HAP-1 (cell line): ENCODE data around the gene NUDT3.
A peak's percentile ranks its signal among the peaks of the same experiment; 100 is the strongest.
"Not testable (repeated sequence)": the region's sequence is repeated elsewhere in the genome, so short reads cannot be mapped to it uniquely, and the experiment has no call there.

Experiments used
- DNase-seq, 2 experiments: peaks; one replicate each; pipeline ENCODE4 v3.0.0-alpha.2; 2016 to 2020; ENCODE audit warnings: low spot score in 2 of 2
- H3K27me3 ChIP-seq: fragments of 250-450 bp; sonication (Bioruptor Pico); 2 replicates; pipeline ENCODE4 v1.5.1; 2020; ENCODE audit warnings: low read depth, mild to moderate bottlenecking, moderate library complexity
- H3K36me3 ChIP-seq: fragments of 250-450 bp; sonication (Bioruptor Pico); replicated peaks from 2 replicates; pipeline ENCODE4 v1.5.1; 2020; ENCODE audit warnings: mild to moderate bottlenecking
- H3K4me1 ChIP-seq: fragments of 250-450 bp; sonication (Bioruptor Pico); 2 replicates; pipeline ENCODE4 v1.5.1; 2020; ENCODE audit warnings: mild to moderate bottlenecking
- H3K4me3 ChIP-seq: fragments of 250-450 bp; sonication (Bioruptor Pico); 2 replicates; pipeline ENCODE4 v1.5.1; 2020; ENCODE audit warnings: mild to moderate bottlenecking, moderate library complexity
- H3K9me3 ChIP-seq: fragments of 250-450 bp; sonication (Bioruptor Pico); 2 replicates; pipeline ENCODE4 v1.5.1; 2020; ENCODE audit warnings: mild to moderate bottlenecking, moderate library complexity
- in situ Hi-C: fragments of 300-500 bp; cut with MboI; formaldehyde crosslinking; loops from 3 replicates; pipeline ENCODE4 v1.14.3; 2020; ENCODE audit warnings: low sequenced_read_pairs, inconsistent platforms, mixed read lengths

The NUDT3 gene

DNA sequence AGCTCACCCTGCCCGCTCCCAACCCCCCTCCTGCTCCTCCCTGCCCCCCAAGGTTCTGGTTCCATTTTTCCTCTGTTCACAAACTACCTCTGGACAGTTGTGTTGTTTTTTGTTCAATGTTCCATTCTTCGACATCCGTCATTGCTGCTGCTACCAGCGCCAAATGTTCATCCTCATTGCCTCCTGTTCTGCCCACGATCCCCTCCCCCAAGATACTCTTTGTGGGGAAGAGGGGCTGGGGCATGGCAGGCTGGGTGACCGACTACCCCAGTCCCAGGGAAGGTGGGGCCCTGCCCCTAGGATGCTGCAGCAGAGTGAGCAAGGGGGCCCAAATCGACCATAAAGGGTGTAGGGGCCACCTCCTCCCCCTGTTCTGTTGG, 146.7 kb downstream of the NUDT3 start:
- not testable (repeated sequence) for H3K9me3 ChIP-seq, H3K27me3 ChIP-seq, DNase-seq, H3K4me3 ChIP-seq
- H3K36me3 ChIP-seq: peaks cover 45% of the 10 kb centered on the region
- H3K4me1 ChIP-seq: peaks cover 15% of the 10 kb centered on the region
- in situ Hi-C loops: loop anchor here (5.0 to 10.0 kb wide), 2 partner anchors 172 to 359 kb away; no protein-coding TSS in a partner anchor

GRCh38 chr6:34245032-34245760, 147.3 kb downstream of the NUDT3 start:
- H3K4me3 ChIP-seq, H3K9me3 ChIP-seq, DNase-seq, H3K27me3 ChIP-seq: not testable (repeated sequence)
- Histone ChIP-seq H3K4me1 (peaks cover 15% of the 10 kb centered on the region), H3K36me3 (peaks cover 51% of the 10 kb centered on the region)
- in situ Hi-C loops: loop anchor here (5.0 to 10.0 kb wide), 2 partner anchors 172 to 360 kb away; no protein-coding TSS in a partner anchor

GRCh38 chr6:34243901-34244884, 148.3 kb downstream of the NUDT3 start:
- in situ Hi-C loops: loop anchor here (10.0 kb wide), 1 partner anchor 361 kb away; no protein-coding TSS in a partner anchor

GRCh38 chr6:34243131-34243771, 149.2 kb downstream of the NUDT3 start:
- DNase-seq: no peak
- peaks cover 13% of the 10 kb centered on the region for H3K4me1 ChIP-seq
- H3K4me3 ChIP-seq: no peak overlapping the region
- no peaks in the 10 kb centered on the region for H3K27me3 ChIP-seq
- H3K36me3 ChIP-seq: peaks cover 68% of the 10 kb centered on the region
- H3K9me3 ChIP-seq: no peaks in the 10 kb centered on the region
- in situ Hi-C loops: loop anchor here (10.0 kb wide), 1 partner anchor 362 kb away; no protein-coding TSS in a partner anchor

More at GRCh38 chr6:34243901-34244884, 148.3 kb downstream of the NUDT3 start:
- H3K9me3 ChIP-seq: no peaks in the 10 kb centered on the region
- H3K27me3 ChIP-seq: no peaks in the 10 kb centered on the region
- DNase-seq: peak in 1 of 2 experiments; percentile 37
- H3K36me3 ChIP-seq: peaks cover 61% of the 10 kb centered on the region
- H3K4me1 ChIP-seq: peaks cover 9% of the 10 kb centered on the region
- H3K4me3 ChIP-seq: no peak overlapping the region

DNA sequence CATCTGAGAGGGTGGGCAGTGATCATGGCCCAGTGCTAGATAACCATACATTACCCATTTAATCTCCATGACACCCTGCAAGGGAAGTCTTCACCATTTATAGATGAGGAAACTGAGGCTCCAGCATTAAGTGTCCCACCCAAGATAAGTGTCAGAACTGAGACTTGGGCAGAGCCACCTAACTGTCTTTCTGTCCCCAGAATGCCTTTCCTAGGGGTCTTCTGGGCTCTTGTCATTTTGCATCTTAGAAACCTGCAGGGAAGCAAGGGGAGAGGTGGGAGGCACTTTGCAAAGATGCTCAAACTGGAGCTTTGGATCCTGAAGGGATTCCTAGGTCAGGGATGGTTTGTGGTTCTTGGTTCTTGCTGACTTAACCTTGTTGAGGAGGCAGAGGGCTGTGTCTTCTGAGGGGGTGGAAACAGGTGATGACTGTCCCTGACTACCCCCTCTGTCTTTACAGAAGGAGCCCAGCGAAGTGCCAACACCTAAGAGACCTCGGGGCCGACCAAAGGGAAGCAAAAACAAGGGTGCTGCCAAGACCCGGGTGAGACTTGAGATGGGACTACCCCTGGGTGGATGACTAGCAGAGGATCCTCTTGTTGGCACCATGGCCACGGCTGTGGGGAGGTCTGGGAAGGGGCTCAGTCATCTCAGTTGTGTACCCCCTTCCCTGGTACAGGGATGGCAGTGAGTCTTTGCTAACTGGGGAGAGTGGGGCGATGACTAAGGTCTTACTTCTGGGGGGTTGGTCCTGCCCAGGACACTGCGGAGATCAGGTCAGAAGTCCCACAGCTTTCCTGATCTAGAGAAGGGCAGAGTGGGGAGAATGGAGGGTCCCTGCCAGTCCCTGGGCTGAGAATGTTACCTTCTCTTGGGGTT, 150.0 kb downstream of the NUDT3 start:
- in situ Hi-C loops: loop anchor here (10.0 kb wide), 1 partner anchor 362 kb away; no protein-coding TSS in a partner anchor
- Histone ChIP-seq H3K9me3 (no peaks in the 10 kb centered on the region), H3K4me3 (no peak overlapping the region), H3K4me1 (peaks cover 8% of the 10 kb centered on the region), H3K27me3 (no peaks in the 10 kb centered on the region), H3K36me3 (peaks cover 71% of the 10 kb centered on the region)
- no peak for DNase-seq

GRCh38 chr6:34241351-34242215, 150.9 kb downstream of the NUDT3 start:
- H3K36me3 ChIP-seq: peaks cover 71% of the 10 kb centered on the region
- no peaks in the 10 kb centered on the region for H3K9me3 ChIP-seq
- no peaks in the 10 kb centered on the region for H3K27me3 ChIP-seq
- peaks cover 8% of the 10 kb centered on the region for H3K4me1 ChIP-seq
- in situ Hi-C loops: loop anchor here (10.0 kb wide), 1 partner anchor 363 kb away; no protein-coding TSS in a partner anchor
- no peak for DNase-seq
- no peak overlapping the region for H3K4me3 ChIP-seq

- in situ Hi-C loops: loop anchor here (10.0 kb wide), 1 partner anchor 364 kb away; no protein-coding TSS in a partner anchor
- Histone ChIP-seq H3K4me1 (peaks cover 13% of the 10 kb centered on the region), H3K4me3 (no peak overlapping the region), H3K36me3 (peaks cover 66% of the 10 kb centered on the region), H3K27me3 (no peaks in the 10 kb centered on the region), H3K9me3 (no peaks in the 10 kb centered on the region)
- DNase-seq: no peak
Measured at GRCh38 chr6:34240329-34241248, 151.9 kb downstream of the NUDT3 start.

DNA sequence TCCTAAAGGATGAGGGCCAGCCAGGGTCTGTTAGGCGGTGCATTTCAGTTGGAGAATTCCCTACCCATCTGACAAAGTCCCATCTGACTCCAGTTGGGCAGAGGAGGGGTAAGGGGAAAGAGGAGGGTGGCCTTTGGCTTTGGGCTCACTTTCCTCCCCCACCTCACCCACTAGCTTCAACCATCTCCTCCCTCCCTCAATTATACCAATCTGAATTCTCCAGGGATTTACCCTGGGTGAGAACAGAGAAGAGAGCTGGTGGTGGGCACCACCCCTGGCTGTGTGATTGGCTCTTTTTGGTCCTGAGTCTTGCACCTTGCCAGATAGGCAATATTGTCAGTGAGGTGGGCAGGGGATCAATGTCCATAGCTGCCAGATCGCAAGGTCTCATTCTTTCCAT, 152.6 kb downstream of the NUDT3 start:
- peaks cover 13% of the 10 kb centered on the region for H3K4me1 ChIP-seq

DNA sequence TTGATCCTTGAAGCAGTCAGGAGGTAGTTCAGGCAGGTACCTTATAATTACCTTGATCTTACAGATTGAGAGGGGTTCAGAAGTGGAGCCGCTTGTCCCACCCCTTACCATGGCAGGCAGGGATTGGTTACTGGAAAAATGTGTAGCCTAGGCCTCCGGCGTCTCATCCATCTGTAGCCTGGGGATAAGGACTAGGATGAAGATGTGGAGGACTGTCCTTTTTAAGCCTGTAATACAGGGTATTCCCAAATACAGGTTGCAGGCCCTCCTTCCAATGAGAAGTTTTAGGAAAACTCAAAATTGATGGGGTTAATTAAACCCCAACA, 153.0 kb downstream of the NUDT3 start:
- Histone ChIP-seq H3K36me3 (peaks cover 63% of the 10 kb centered on the region), H3K4me1 (peaks cover 13% of the 10 kb centered on the region), H3K9me3 (no peaks in the 10 kb centered on the region), H3K4me3 (peak overlapping the region; percentile 81; the same call in 1 of the 2 replicates), H3K27me3 (no peaks in the 10 kb centered on the region)
- in situ Hi-C loops: no loop called here
- DNase-seq: no peak

More for the DNA sequence above, 152.6 kb downstream of the NUDT3 start:
- no peak overlapping the region for H3K4me3 ChIP-seq
- peaks cover 66% of the 10 kb centered on the region for H3K36me3 ChIP-seq
- in situ Hi-C loops: loop anchor here (10.0 kb wide), 1 partner anchor 365 kb away; no protein-coding TSS in a partner anchor
- no peaks in the 10 kb centered on the region for H3K27me3 ChIP-seq
- H3K9me3 ChIP-seq: no peaks in the 10 kb centered on the region
- no peak for DNase-seq

- in situ Hi-C loops: no loop called here
- Histone ChIP-seq H3K27me3 (no peaks in the 10 kb centered on the region), H3K4me1 (peaks cover 13% of the 10 kb centered on the region), H3K36me3 (peaks cover 57% of the 10 kb centered on the region), H3K9me3 (no peaks in the 10 kb centered on the region), H3K4me3 (peak overlapping the region; percentile 81)
- DNase-seq: peak in 1 of 2 experiments; percentile 26
Measured at GRCh38 chr6:34238585-34239499, 153.6 kb downstream of the NUDT3 start.
